HG02588 (cell line): ENCODE measurements around the gene OAS3.
"Not testable (repeated sequence)": the region's sequence is repeated elsewhere in the genome, so short reads cannot be mapped to it uniquely, and the experiment has no call there.

Experiments
- ATAC-seq: cut with Tn5 transposase; IDR thresholded peaks from one replicate; pipeline ENCODE4 v1.9.1; 2021; ENCODE audit warnings: mild to moderate bottlenecking, moderate library complexity; ENCODE audit not compliant: unreplicated experiment

OAS3 gene

GRCh38 chr12:112980491-112981158 is 42.4 kb downstream of the OAS3 start:
- ATAC-seq: no peak

- ATAC-seq: no peak
Measured at GRCh38 chr12:112985642-112986290, 47.5 kb downstream of the OAS3 start.

- no peak for ATAC-seq
Measured at GRCh38 chr12:112986291-112986800, 48.1 kb downstream of the OAS3 start.

- ATAC-seq: no peak
Measured at GRCh38 chr12:112987561-112987960, 49.3 kb downstream of the OAS3 start.

GRCh38 chr12:112988224-112988623 is 50.0 kb downstream of the OAS3 start:
- no peak for ATAC-seq

GRCh38 chr12:112988823-112989385 is 50.6 kb downstream of the OAS3 start:
- not testable (repeated sequence) for ATAC-seq

GRCh38 chr12:112989806-112990205 is 51.5 kb downstream of the OAS3 start:
- no peak for ATAC-seq

GRCh38 chr12:112992541-112993398 is 54.5 kb downstream of the OAS3 start:
- ATAC-seq: no peak

GRCh38 chr12:112995008-112995407 is 56.7 kb downstream of the OAS3 start:
- no peak for ATAC-seq

- no peak for ATAC-seq
Measured at GRCh38 chr12:112996501-112996900, 58.2 kb downstream of the OAS3 start.

GRCh38 chr12:112997506-112997905 is 59.2 kb downstream of the OAS3 start:
- no peak for ATAC-seq

GRCh38 chr12:112998987-112999767 is 60.9 kb downstream of the OAS3 start:
- peak; percentile 85 for ATAC-seq

GRCh38 chr12:113000433-113000832 is 62.2 kb downstream of the OAS3 start:
- ATAC-seq: no peak

- ATAC-seq: no peak
Measured at GRCh38 chr12:113002155-113002554, 63.9 kb downstream of the OAS3 start.

GRCh38 chr12:113002676-113003075 is 64.4 kb downstream of the OAS3 start:
- ATAC-seq: no peak

- no peak for ATAC-seq
Measured at GRCh38 chr12:113003636-113004035, 65.4 kb downstream of the OAS3 start.

- ATAC-seq: no peak
Measured at GRCh38 chr12:113005762-113006161, 67.5 kb downstream of the OAS3 start.

- no peak for ATAC-seq
Measured at GRCh38 chr12:113006206-113006605, 67.9 kb downstream of the OAS3 start.

- no peak for ATAC-seq
Measured at GRCh38 chr12:113006641-113007040, 68.4 kb downstream of the OAS3 start.

GRCh38 chr12:113007166-113007565 is 68.9 kb downstream of the OAS3 start:
- no peak for ATAC-seq
